Kidney (tissue), 14 donors: ENCODE results near the gene ZMYND8. TPM values are rescaled to one million over a fixed set of nuclear protein-coding genes. Genes with fewer than 3 reads are reported as not detected.
"Not testable (repeated sequence)": the region's sequence is repeated elsewhere in the genome, so short reads cannot be mapped to it uniquely, and the experiment has no call there.

Experiments
- DNase-seq, 5 donors: peaks; one replicate each; pipeline ENCODE4 v3.0.0-alpha.2; 2013 to 2020
- FAIRE-seq: peaks from 2 replicates; lab custom pipeline; 2012; peaks lifted over from hg19 to GRCh38; lab: Jason Lieb, UNC
- H3K27ac ChIP-seq, 2 donors: one replicate each; pipeline ENCODE4 v1.7.0; 2013; ENCODE audit warnings: low read depth in 2 of 2, low read length in 2 of 2, inconsistent platforms in 1 of 2
- H3K27me3 ChIP-seq: one replicate; pipeline ENCODE4 v1.7.1; 2013; ENCODE audit warnings: low read length, inconsistent platforms; ENCODE audit not compliant: control insufficient read depth, insufficient read depth
- H3K36me3 ChIP-seq, 3 donors: one replicate each; pipeline versions ENCODE4 v1.7.0 to v1.7.1; 2013; ENCODE audit warnings: low read length in 3 of 3, control low read depth in 1 of 3, inconsistent platforms in 1 of 3; ENCODE audit not compliant: insufficient read depth in 3 of 3, control insufficient read depth in 2 of 3
- H3K4me1 ChIP-seq, 3 donors: one replicate each; pipeline versions ENCODE4 v1.7.0 to v1.7.1; 2013; ENCODE audit warnings: low read length in 3 of 3, inconsistent platforms in 1 of 3, low read depth in 1 of 3; ENCODE audit not compliant: control insufficient read depth in 2 of 3, insufficient read depth in 2 of 3
- H3K4me3 ChIP-seq, 3 donors: one replicate each; pipeline versions ENCODE4 v1.7.0 to v1.8.1; 2013; ENCODE audit warnings: low read length in 3 of 3, control low read depth in 1 of 3, inconsistent platforms in 1 of 3
- H3K9ac ChIP-seq, 3 donors: one replicate each; pipeline versions ENCODE4 v1.7.0 to v1.7.1; 2013; ENCODE audit warnings: low read length in 3 of 3, control low read depth in 1 of 3, inconsistent platforms in 1 of 3
- H3K9me3 ChIP-seq, 3 donors: one replicate each; pipeline versions ENCODE4 v1.7.0 to v1.7.1; 2013; ENCODE audit warnings: low read length in 3 of 3, control low read depth in 1 of 3, inconsistent platforms in 1 of 3; ENCODE audit not compliant: control insufficient read depth in 2 of 3, insufficient read depth in 1 of 3
- CTCF ChIP-seq: IDR thresholded peaks from 3 replicates; pipeline ENCODE4 v1.5.1; 2012; ENCODE audit warnings: mild to moderate bottlenecking, moderate library complexity, borderline replicate concordance; ENCODE audit not compliant: insufficient read depth; ENCODE audit errors: extremely low read depth
- intact Hi-C: fragments of 100-400 bp; cut with DNase I; formaldehyde crosslinking; loops from one replicate; pipeline ENCODE4 v1.11.1; 2022
- polyA plus RNA-seq: library from polyadenylated mRNA; stranded (reverse); fragments of 350-450 nt; fragmentation: Illumina TruSeq; extraction: RNeasy Lipid Tissue Mini Kit (QIAGEN cat#74804); gene quantifications from one replicate; pipeline ENCODE4 v1.2.3, GENCODE V29; 2014; ENCODE audit warnings: low read depth, low replicate concordance; ENCODE audit not compliant: insufficient read depth
- total RNA-seq: library from RNA; stranded (reverse); fragmentation: NEBNext Ultra II Directional; extraction: Animal tissue kit (Norgen Biotek cat#: 25700); gene quantifications from one replicate; pipeline ENCODE4 v1.2.1, GENCODE V29; 2021
- donor health status: control.
- donor health status: control.
- donor health status: control.
- donor health status: control.
- donor health status: control.
- donor health status: DM: yes; HTN: yes; CAD: no.
- donor health status: Normal renal cell carcinoma (clear cell type).

The ZMYND8 gene
- total and polyA plus RNA-seq, 2 donors from 2014 or later, result 10.5 to 37.5 TPM

- Histone ChIP-seq H3K27ac (no peak overlapping the region), H3K9me3 (no peaks in the 10 kb centered on the region), H3K36me3 (peaks cover 8 to 56% (median 26%) of the 10 kb centered on the region in 3 donors), H3K27me3 (no peaks in the 10 kb centered on the region), H3K4me3 (no peak overlapping the region), H3K9ac (no peak overlapping the region), H3K4me1 (no peaks in the 10 kb centered on the region)
- no peak for DNase-seq
- intact Hi-C loops, result no loop called here
- no peak for FAIRE-seq
- no peak for TF ChIP-seq CTCF
Observed at GRCh38 chr20:47290666-47291430, 65.7 kb downstream of the ZMYND8 start.

GRCh38 chr20:47290008-47290407 is 66.5 kb downstream of the ZMYND8 start:
- no peak for TF ChIP-seq CTCF
- Histone ChIP-seq H3K9me3 (no peaks in the 10 kb centered on the region), H3K27me3 (no peaks in the 10 kb centered on the region), H3K4me3 (no peak overlapping the region), H3K4me1 (no peaks in the 10 kb centered on the region), H3K27ac (no peak overlapping the region), H3K36me3 (peaks cover 8 to 57% (median 24%) of the 10 kb centered on the region in 3 donors), H3K9ac (no peak overlapping the region)
- FAIRE-seq (no peak), DNase-seq (no peak)
- intact Hi-C loops, result no loop called here

GRCh38 chr20:47289096-47289495 is 67.4 kb downstream of the ZMYND8 start:
- H3K9ac ChIP-seq, result no peak overlapping the region
- DNase-seq (no peak), FAIRE-seq (no peak)
- H3K4me3 ChIP-seq, result no peak overlapping the region
- intact Hi-C loops, result no loop called here
- no peak overlapping the region for H3K27ac ChIP-seq
- H3K4me1 ChIP-seq, result no peaks in the 10 kb centered on the region
- no peaks in the 10 kb centered on the region for H3K27me3 ChIP-seq
- no peak for TF ChIP-seq CTCF
- peaks cover 5 to 58% (median 21%) of the 10 kb centered on the region in 3 donors for H3K36me3 ChIP-seq
- no peaks in the 10 kb centered on the region for H3K9me3 ChIP-seq

GRCh38 chr20:47288530-47288929 is 68.0 kb downstream of the ZMYND8 start:
- H3K4me1 ChIP-seq, DNase-seq, H3K27me3 ChIP-seq, FAIRE-seq, H3K9me3 ChIP-seq, intact Hi-C loops, H3K9ac ChIP-seq, H3K4me3 ChIP-seq, H3K27ac ChIP-seq: not testable (repeated sequence)
- H3K36me3 ChIP-seq, result peaks cover 2 to 56% (median 19%) of the 10 kb centered on the region in 3 donors
